GM19395 (cell line): Measurements from ENCODE around the gene STRA8.

Experiments
- ATAC-seq: cut with Tn5 transposase; IDR thresholded peaks from one replicate; pipeline ENCODE4 v1.9.1; 2021; ENCODE audit warnings: mild to moderate bottlenecking, moderate library complexity; ENCODE audit not compliant: unreplicated experiment

Gene STRA8

DNA sequence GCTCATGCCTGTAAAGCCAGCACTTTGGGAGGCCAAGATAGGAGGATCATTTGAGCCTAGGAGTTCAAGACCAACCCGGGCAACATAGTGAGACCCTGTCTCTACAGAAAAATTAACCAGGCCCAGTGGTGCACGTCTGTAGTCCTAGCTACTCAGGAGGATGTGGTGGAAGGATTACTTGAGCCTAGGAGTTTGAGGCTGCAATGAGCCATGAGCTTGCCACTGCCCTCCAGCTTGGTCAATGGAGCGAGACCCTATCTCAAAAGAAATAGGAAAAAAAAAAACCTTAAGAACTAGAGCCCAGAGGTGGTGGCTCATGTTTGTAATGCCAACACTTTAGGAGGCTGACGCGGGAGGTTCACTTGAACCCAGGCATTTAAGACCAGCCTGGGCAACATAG, 2.2 kb downstream of the STRA8 start:
- ATAC-seq, result no peak

DNA sequence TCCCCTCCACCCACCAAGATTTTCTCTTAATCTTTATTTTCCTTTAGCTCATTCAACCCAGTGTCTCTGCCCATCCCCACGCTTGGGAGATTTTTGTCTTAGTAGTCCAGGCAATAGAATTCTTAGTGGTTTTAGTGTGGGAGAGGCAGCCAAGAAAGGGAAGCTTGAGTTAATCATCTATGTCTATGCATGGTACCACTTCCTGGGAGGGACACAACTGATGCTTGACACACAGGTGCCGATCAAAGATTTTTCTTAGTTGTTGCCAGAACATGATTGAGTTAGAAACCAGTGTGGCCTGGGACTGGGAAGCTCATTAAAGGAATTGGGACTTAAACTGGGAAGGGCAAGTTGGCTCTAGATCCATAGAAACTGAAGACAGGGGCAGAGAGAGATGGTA, 3.1 kb downstream of the STRA8 start:
- ATAC-seq, result peak; percentile 87

GRCh38 chr7:135238112-135238744, 4.6 kb downstream of the STRA8 start:
- ATAC-seq, result no peak

DNA sequence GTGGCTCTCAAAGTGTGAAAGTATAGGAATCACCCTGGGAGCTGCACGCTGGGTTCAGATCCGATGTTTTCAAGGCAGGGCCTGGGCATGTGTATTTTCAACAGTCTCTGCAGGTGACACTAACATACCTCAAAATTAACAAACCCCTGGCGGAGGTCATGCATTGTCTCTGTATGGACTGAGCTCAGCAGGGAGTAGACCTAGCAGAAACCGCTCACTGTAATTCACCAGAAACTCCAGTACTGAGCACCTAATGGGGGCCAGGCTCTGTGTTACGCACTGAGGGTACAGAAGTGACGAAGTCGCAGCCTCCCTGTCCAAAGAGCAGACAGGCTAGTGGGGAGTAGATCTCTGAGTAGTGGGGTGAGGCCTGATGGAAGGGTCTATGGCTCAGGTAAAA, 5.6 kb downstream of the STRA8 start:
- no peak for ATAC-seq

- ATAC-seq, result no peak
These were observed 6.8 kb downstream of the STRA8 start for GRCh38 chr7:135240441-135240840.

GRCh38 chr7:135242096-135242684, 8.6 kb downstream of the STRA8 start:
- ATAC-seq, result no peak

- no peak for ATAC-seq
These were observed 11.9 kb downstream of the STRA8 start for GRCh38 chr7:135245226-135246190.

DNA sequence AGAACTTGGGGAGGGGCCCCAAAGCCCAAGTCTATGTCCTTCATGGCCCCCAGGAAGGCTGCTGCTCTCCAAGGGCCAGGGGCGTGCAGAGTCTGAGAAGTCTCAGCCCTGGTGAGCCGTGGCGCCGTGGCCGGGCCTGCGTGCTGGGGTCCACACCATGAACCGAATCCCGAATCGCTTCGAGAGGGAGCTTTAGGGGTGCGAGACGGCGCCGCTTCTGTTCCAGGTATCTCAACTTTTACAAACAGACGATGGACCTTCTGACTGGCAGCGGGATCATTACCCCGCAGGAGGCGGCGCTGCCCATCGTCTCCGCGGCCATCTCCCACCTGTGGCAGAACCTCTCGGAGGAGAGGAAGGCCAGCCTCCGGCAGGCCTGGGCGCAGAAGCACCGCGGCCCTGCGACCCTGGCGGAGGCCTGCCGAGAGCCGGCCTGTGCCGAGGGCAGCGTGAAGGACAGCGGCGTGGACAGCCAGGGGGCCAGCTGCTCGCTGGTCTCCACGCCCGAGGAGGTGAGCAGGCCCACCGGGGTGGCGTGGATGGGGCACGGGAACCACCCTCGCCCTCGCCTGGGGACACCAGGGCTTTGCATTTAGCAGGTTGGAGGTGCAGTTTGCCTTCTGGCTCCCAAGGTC, 12.7 kb downstream of the STRA8 start:
- ATAC-seq, result no peak

- no peak for ATAC-seq
These were observed 14.3 kb downstream of the STRA8 start for GRCh38 chr7:135247746-135248471.

- no peak for ATAC-seq
These were observed 14.9 kb downstream of the STRA8 start for GRCh38 chr7:135248546-135248945.

- ATAC-seq, result no peak
These were observed 18.1 kb downstream of the STRA8 start for GRCh38 chr7:135251496-135252391.

DNA sequence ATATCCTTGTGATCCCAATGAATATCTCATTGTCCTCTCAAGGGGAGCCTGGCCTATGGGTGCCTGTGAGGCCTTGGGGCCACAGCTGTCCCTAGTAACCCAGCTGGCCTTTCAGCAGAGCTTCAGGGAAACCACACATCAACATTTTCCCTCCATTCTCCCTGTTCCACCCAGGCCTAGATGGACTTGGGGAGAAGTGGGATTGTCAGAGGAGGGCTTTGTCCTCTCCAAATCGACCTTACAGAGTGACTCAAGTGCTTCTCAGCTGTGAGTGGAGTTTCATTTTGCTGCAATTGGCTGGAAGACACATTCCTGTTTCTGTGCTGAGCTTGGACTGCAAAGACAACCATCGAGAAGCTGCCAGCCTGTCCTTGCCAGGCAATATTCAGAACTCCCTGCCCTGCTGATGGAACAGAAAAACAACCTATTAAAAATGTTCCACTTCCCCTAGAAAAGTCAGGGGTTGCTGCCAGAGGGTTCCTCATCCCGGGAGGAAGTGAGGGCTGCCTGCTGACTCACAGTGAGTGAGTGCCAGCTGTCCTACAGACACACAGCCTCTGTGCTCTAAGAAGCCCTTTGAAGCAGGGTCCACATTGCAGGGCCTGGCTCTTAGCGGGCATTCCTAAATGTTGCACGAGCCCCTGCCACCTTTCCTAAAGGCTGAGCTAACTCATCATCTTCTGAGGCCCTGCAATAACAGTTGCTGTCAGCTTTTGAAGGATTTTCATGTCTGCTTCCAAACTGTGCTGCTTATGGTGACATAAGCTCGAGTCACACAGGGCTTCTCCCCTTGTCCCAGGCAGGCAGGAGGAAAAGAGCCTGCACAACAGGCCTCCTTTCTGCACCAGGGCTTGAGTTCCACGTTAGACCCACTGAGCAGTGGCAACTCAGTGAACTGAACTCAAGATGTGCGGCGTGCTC, 20.5 kb downstream of the STRA8 start:
- ATAC-seq, result no peak

- ATAC-seq, result no peak
These were observed 24.2 kb downstream of the STRA8 start for GRCh38 chr7:135257790-135258189.

DNA sequence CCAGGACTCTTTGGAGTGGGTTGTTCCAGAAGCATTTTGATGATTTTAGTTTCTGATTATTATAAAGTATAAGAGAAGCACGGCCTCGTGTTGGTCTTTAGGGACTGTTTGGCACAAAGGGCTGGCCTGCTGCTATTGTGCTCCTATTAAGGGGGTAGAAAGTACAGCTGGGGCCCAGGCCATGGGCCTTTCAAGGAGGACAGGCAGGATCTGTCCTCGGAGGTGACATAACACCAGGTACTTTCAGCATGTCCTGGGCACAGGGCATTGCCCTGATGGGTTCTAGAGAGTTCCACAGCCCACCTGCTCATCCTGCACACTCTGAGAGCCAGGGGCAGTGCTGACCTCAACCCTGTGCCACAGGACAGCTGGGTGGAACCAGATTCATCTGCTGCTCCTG, 24.9 kb downstream of the STRA8 start:
- ATAC-seq, result no peak

DNA sequence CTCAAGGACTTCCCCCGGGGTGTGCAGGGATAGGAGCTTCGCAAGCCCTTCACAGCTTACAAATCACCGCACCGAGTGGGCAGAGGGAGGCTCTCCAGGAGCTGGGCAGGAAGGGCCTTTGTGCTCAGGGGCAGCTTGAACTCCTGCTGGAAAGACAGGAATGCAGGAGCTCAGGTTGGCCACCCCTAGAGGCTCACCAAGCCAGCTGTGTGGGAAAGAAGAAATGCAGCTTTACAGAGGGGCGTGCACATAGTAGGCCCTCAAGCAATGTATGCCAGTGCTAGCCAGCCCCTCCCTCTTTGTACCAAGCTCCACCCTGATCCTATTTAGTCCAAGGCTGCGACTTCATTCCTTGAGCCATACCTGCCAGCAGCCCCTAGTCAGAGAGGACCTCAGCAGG, 26.1 kb downstream of the STRA8 start:
- no peak for ATAC-seq

DNA sequence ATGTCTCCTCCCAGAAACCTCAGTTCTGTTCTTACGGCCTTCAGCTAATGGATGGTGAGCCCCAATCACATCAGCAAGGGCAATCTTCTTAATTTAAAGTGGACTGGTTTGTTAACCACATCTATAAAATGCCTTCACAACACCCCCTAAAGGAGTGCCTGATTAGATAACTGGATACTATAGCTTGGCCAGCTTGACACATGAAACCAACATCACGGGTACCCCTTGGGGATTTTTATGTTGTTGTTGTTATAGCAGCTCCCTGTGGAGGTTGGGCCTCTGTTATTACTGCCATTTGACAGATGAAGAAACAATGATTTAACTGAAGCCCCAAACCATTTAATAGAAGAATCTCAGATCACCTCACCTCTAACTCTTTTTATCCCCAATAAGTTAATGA, 26.8 kb downstream of the STRA8 start:
- ATAC-seq, result no peak

- ATAC-seq, result no peak
These were observed 27.5 kb downstream of the STRA8 start for GRCh38 chr7:135260930-135261721.
